ENCODE results near the gene CAMK1D. TPM values are rescaled to one million over a fixed set of nuclear protein-coding genes. Genes with fewer than 3 reads are reported as not detected.

The CAMK1D gene
- total and polyA plus RNA-seq, 2 donors (not counting 3 experiments of a cell fraction or from before 2014, with no cell fraction given) = 0.37 to 4.2 TPM

DNA sequence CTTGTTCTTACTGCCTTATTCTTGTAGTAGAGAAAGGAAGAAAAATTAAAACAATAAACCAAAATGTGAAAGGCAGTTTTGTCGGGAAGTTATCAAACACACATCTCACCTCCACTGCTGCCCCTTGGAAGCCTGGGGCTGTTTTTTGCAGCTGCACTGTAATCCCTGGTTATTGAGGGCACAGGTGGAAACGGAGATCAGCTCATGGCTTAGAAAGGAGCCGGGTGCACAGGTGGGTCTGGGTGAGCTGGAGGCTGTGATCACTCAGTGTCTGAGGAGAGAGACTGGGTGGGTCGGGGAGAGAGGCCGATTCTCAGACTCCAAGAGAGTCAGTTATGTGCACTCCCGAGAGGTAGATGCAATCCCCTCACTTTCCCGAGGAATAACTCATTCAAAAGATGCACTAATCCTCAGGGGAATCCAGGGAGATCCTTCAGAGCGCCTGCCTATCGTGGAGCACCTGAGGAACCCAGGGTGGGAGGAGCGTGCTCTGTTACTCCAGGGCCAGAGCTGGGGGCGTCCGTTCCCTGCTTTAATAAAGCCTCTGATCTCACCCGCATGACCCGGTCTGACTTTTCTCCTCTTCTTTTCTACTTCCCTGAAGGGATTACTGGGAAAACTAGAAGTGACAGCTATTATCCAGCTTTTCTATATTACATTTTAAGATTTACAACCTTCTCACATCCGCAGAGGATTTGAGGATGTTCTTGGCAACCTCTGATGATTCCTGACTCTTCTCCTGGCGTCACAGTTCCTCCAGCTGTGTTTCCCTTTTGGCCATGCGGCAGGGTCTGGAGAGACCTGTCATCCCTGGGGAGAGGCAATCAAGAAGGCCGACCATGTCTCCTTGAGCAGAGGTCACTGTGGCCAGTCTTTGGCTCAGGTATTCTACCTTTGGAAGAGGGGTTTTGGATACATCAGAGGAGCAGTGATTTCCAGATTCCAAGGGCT is 82.1 kb downstream of the CAMK1D start:
- POLR2A ChIA-PET = no interaction called here

More for the DNA sequence above, 82.1 kb downstream of the CAMK1D start:
- TF ChIP-seq POLR2AphosphoS5 (IDR thresholded peaks at IDR 0.05; ENCODE audit: insufficient read depth, low read depth, low read length) = no peak
- no peak for TF ChIP-seq EZH2 (IDR thresholded peaks at IDR 0.05; ENCODE audit: borderline replicate concordance, low read depth, low read length, severe bottlenecking)
- no peak for TF ChIP-seq POLR2A (IDR thresholded peaks at IDR 0.05; ENCODE audit: low read depth, low read length)
- no peak for TF ChIP-seq FOS (IDR thresholded peaks at IDR 0.05; ENCODE audit: borderline replicate concordance, insufficient read depth, low read length)
- no peak for TF ChIP-seq JUN (IDR thresholded peaks at IDR 0.05; ENCODE audit: borderline replicate concordance, insufficient read depth, insufficient read length, low read depth)
- TF ChIP-seq GATA2 (IDR thresholded peaks at IDR 0.05; ENCODE audit: insufficient read depth, insufficient read length, low read depth, low read length) = no peak
- TF ChIP-seq MYC (IDR thresholded peaks at IDR 0.05; ENCODE audit: low read depth, low read length) = no peak
- no peak for TF ChIP-seq CTCF (IDR thresholded peaks at IDR 0.05; ENCODE audit: extremely low read depth in 1 of 2, insufficient read depth in 1 of 2, low read depth in 1 of 2, low read length in 2 of 2)
- TF ChIP-seq, protein P1, sequence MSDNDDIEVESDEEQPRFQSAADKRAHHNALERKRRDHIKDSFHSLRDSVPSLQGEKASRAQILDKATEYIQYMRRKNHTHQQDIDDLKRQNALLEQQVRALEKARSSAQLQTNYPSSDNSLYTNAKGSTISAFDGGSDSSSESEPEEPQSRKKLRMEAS (IDR thresholded peaks at IDR 0.05; ENCODE audit: insufficient read depth, insufficient read length) = no peak
- no peak overlapping the region for H3K4me2 ChIP-seq (ENCODE audit: insufficient read depth, low read length)
- dilution Hi-C loops (cut with MboI; ENCODE audit: extremely low pct_ligation_motif_present, low sequenced_read_pairs) = no loop called here
- DNase-seq (ENCODE audit: low read depth, low spot score) (no peak), FAIRE-seq (no peak)
- no peak overlapping the region for H2AFZ ChIP-seq (ENCODE audit: low read depth, low read length)
- H3K36me3 ChIP-seq (ENCODE audit: control insufficient read depth in 2 of 2, extremely low read depth in 1 of 2, insufficient read depth in 2 of 2, low read length in 2 of 2) = no peaks in the 10 kb centered on the region
- H3K9me3 ChIP-seq (replicated peaks; ENCODE audit: control insufficient read depth, insufficient read depth, low read length) = no peaks in the 10 kb centered on the region
- H3K4me1 ChIP-seq (ENCODE audit: control insufficient read depth, extremely low read depth, insufficient read depth, low read length) = no peaks in the 10 kb centered on the region
- H3K79me2 ChIP-seq (ENCODE audit: control insufficient read depth, insufficient read depth, low read length) = no peaks in the 10 kb centered on the region
- no peak overlapping the region for H3K4me3 ChIP-seq (replicated peaks in 1 of 3; ENCODE audit: insufficient read depth in 1 of 3, low read depth in 1 of 3, low read length in 3 of 3)
- no peaks in the 10 kb centered on the region for H4K20me1 ChIP-seq (replicated peaks; ENCODE audit: control insufficient read depth, extremely low read depth, insufficient read depth, low read length)
- BruUV-seq (replicated peaks) = no TSS peak
- intact Hi-C loops (cut with micrococcal nuclease) = no loop called here
- no peaks in the 10 kb centered on the region for H3K27me3 ChIP-seq (ENCODE audit: control insufficient read depth in 2 of 2, insufficient read depth in 2 of 2, low read length in 2 of 2)
- CTCF ChIA-PET = no interaction called here
- no peak overlapping the region for H3K9ac ChIP-seq (replicated peaks; ENCODE audit: extremely low read depth, insufficient read depth, low read length)
- no peak overlapping the region for H3K27ac ChIP-seq (ENCODE audit: insufficient read depth, low read depth, low read length)
- H3K9me1 ChIP-seq (replicated peaks; ENCODE audit: control insufficient read depth, extremely low read depth, insufficient read depth, low read length) = no peaks in the 10 kb centered on the region

Measured in endothelial cell of umbilical vein (primary cell).